OCI-LY1 (cell line): ENCODE measurements around the gene ACTN4.

Experiments used
- H2AFZ ChIP-seq: fragments of 200-600 bp; sonication (generic), shearing (Covaris generic); 2 replicates; pipeline ENCODE4 v1.6.0; 2014; ENCODE audit warnings: antibody characterized with exemption, mild to moderate bottlenecking, low read length
- H3F3A ChIP-seq: fragments of 200-600 bp; sonication (generic), shearing (Covaris generic); 2 replicates; pipeline ENCODE4 v1.6.0; 2014; ENCODE audit warnings: mild to moderate bottlenecking, antibody characterized with exemption, low read length, moderate library complexity; ENCODE audit not compliant: insufficient read depth
- H3K27ac ChIP-seq: fragments of 200-600 bp; sonication (generic); 2 replicates; pipeline ENCODE4 v1.5.1; 2014; ENCODE audit warnings: low read length, mixed run types, mild to moderate bottlenecking, low read depth; ENCODE audit not compliant: poor library complexity, severe bottlenecking
- H3K27me3 ChIP-seq: fragments of 200-600 bp; sonication (generic); 2 replicates; pipeline ENCODE4 v1.6.0; 2014; ENCODE audit warnings: antibody characterized with exemption, mild to moderate bottlenecking, low read length, moderate library complexity; ENCODE audit not compliant: insufficient read depth
- H3K36me3 ChIP-seq: fragments of 200-600 bp; sonication (generic); 2 replicates; pipeline ENCODE4 v1.6.1; 2014; ENCODE audit warnings: mild to moderate bottlenecking, antibody characterized with exemption, low read length, moderate library complexity, mixed read lengths; ENCODE audit not compliant: insufficient read depth
- H3K4me1 ChIP-seq: fragments of 200-600 bp; sonication (generic); 2 replicates; pipeline ENCODE4 v1.5.1; 2014; ENCODE audit warnings: mild to moderate bottlenecking, low read length, moderate library complexity; ENCODE audit not compliant: insufficient read depth, severe bottlenecking
- H3K4me2 ChIP-seq: fragments of 200-600 bp; sonication (generic), shearing (Covaris generic); 2 replicates; pipeline ENCODE4 v1.6.1; 2014; ENCODE audit warnings: low read length
- H3K4me3 ChIP-seq: fragments of 200-600 bp; sonication (generic); 2 replicates; pipeline ENCODE4 v1.5.1; 2014; ENCODE audit warnings: low read length, low read depth, mild to moderate bottlenecking, mixed read lengths; ENCODE audit not compliant: poor library complexity, severe bottlenecking
- H3K79me2 ChIP-seq: fragments of 200-600 bp; shearing (Covaris generic); 2 replicates; pipeline ENCODE4 v1.6.1; 2016; ENCODE audit warnings: mixed run types, low read length, mixed read lengths; ENCODE audit not compliant: insufficient read depth
- H3K9ac ChIP-seq: fragments of 200-600 bp; sonication (generic), shearing (Covaris generic); 2 replicates; pipeline ENCODE4 v1.6.1; 2014; ENCODE audit warnings: mild to moderate bottlenecking, low read length, mixed read lengths
- H3K9me2 ChIP-seq: fragments of 200-600 bp; sonication (generic), shearing (Covaris generic); 2 replicates; pipeline ENCODE4 v1.6.1; 2014; ENCODE audit warnings: low read depth, mild to moderate bottlenecking, low read length, mixed read lengths
- H3K9me3 ChIP-seq: fragments of 200-600 bp; shearing (Covaris generic); 2 replicates; pipeline ENCODE4 v1.6.1; 2014; ENCODE audit warnings: low read length, mixed read lengths
- H4K20me1 ChIP-seq: fragments of 200-600 bp; sonication (generic), shearing (Covaris generic); 2 replicates; pipeline ENCODE4 v1.6.0; 2016; ENCODE audit warnings: mild to moderate bottlenecking, low read length; ENCODE audit not compliant: insufficient read depth
- EZH2 ChIP-seq: fragments of 200-600 bp; sonication (generic), shearing (Covaris generic); IDR thresholded peaks from 2 replicates; pipeline ENCODE4 v1.8.0; 2017; ENCODE audit warnings: borderline replicate concordance, mixed run types, mild to moderate bottlenecking, antibody characterized with exemption, low read length, moderate library complexity, mixed read lengths
- TF ChIP-seq, protein P1 (sequence below): fragments of 200-600 bp; sonication (generic), shearing (Covaris generic); IDR thresholded peaks from 2 replicates; pipeline ENCODE4 v1.5.1; 2017; ENCODE audit warnings: mild to moderate bottlenecking, antibody characterized with exemption, low read length, moderate library complexity, mixed read lengths

ACTN4 gene

DNA sequence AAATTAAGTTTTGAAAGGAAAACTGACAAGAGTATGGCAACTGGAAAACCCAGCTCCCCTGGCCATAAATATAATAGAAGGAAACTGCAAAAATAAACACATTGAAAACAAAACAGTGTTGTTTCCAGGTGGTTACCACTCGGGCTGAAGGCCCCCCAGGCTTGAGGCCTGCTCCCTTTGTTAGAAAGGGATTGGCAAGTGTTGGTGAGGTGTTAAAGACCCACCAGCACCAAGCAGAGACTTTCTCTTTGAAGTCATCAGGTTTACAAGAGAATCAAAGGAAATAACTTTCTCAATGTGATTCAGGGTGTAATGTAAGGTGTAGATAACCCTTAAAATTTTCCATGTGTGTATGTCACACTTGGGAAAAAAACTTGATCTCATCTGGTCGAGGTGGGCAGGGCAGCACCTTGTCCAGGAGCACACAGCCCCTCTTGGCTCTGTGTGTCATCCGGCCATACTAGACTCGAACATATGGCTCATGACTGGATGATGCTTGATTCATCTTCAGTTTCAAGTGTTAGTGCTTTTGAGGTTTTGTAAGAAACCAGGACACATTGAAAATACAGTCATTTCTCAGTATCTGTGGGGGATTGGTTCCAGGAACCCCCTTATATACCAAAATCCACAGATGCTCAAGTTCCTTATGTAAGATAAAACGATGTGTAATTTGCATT, 7.8 kb downstream of the ACTN4 start:
- Histone ChIP-seq H3K4me3 (no peak overlapping the region), H3K9me2 (no peaks in the 10 kb centered on the region), H3K4me1 (peaks cover 52% of the 10 kb centered on the region), H3K27ac (no peak overlapping the region), H3F3A (no peaks in the 10 kb centered on the region), H3K9ac (no peak overlapping the region), H3K79me2 (peaks cover 92% of the 10 kb centered on the region), H3K9me3 (no peaks in the 10 kb centered on the region), H4K20me1 (no peaks in the 10 kb centered on the region), H3K27me3 (no peaks in the 10 kb centered on the region), H2AFZ (no peak overlapping the region), H3K4me2 (no peak overlapping the region), H3K36me3 (peaks cover 35% of the 10 kb centered on the region; the same call in 1 of the 2 replicates)
- TF ChIP-seq, protein P1, sequence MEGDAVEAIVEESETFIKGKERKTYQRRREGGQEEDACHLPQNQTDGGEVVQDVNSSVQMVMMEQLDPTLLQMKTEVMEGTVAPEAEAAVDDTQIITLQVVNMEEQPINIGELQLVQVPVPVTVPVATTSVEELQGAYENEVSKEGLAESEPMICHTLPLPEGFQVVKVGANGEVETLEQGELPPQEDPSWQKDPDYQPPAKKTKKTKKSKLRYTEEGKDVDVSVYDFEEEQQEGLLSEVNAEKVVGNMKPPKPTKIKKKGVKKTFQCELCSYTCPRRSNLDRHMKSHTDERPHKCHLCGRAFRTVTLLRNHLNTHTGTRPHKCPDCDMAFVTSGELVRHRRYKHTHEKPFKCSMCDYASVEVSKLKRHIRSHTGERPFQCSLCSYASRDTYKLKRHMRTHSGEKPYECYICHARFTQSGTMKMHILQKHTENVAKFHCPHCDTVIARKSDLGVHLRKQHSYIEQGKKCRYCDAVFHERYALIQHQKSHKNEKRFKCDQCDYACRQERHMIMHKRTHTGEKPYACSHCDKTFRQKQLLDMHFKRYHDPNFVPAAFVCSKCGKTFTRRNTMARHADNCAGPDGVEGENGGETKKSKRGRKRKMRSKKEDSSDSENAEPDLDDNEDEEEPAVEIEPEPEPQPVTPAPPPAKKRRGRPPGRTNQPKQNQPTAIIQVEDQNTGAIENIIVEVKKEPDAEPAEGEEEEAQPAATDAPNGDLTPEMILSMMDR = no peak
- no peak for TF ChIP-seq EZH2

DNA sequence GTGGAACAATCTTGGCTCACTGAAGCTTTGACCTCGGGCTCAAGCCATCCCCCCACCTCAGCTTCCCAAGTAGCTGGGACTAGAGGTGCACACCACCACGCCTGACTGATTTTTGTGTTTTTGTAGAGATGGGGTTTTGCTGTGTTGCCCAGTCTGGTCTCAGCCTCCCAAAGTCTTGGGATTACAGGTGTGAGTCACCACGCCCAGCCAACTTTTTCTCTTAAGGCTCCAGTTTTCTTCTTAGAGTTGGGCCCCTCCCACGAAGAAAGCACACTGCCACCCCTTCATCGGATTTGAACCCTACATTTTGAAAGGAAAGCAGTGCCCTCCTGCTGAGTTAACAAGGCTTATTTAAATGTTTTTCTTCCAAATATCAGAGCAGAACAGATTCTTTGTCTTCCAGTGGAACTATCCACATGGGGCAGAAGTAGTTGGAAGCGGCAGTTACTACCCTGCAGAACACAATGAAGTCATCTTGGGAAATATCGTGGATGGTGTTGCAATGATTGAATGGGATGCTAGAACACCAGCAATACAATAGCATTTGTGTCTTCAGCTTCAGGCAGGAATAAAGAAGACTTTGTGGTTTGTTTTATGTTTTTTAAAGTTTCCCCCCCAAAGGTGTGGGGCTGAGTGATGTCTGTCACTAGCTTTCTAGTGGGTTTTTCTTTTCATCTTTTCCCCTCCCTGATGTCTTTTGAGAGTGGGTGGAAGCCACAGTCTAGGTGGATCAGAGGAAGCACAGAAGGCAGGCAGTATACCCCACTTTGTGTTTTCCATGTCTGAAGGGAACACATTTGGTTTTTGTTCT, 8.9 kb downstream of the ACTN4 start:
- H3K9me3 ChIP-seq = no peaks in the 10 kb centered on the region
- peaks cover 41% of the 10 kb centered on the region for H3K4me1 ChIP-seq
- no peaks in the 10 kb centered on the region for H3F3A ChIP-seq
- TF ChIP-seq EZH2 = no peak
- TF ChIP-seq, protein P1 = no peak
- peaks cover 86% of the 10 kb centered on the region for H3K79me2 ChIP-seq
- H3K27ac ChIP-seq = no peak overlapping the region
- H3K4me2 ChIP-seq = no peak overlapping the region
- H3K9ac ChIP-seq = no peak overlapping the region
- no peaks in the 10 kb centered on the region for H3K9me2 ChIP-seq
- no peak overlapping the region for H3K4me3 ChIP-seq
- H3K27me3 ChIP-seq = no peaks in the 10 kb centered on the region
- H2AFZ ChIP-seq = no peak overlapping the region
- no peaks in the 10 kb centered on the region for H4K20me1 ChIP-seq
- H3K36me3 ChIP-seq = peaks cover 35% of the 10 kb centered on the region; the same call in 1 of the 2 replicates

DNA sequence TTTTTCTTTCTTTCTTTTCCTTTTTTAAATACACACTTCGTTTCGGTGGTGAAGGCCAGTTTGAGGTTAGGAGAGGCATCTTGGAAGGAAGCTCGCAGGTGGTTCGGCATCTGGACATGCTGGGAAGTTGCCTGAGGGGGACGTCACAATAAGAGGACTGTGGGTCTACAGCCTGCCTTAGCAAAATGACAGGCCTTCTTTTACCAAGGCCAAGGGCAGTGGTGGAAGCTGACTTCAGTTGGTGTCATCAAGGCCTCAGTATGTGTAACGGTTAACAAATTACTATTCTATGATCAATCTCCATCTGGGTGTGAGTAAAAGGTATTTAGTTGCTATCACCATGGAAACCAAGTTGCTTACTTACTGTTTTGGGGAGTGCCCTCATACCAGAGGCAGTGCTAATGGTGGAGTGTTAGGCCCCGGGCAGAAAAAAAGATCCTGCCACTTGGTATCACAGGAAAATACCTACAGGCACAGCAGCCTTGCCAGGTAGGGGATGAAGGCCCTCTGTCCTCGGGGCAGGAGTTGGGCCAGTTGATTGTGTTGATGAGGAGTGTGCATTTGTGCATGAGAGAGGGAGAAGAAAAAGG, 10.3 kb downstream of the ACTN4 start:
- Histone ChIP-seq H3K27ac (no peak overlapping the region), H3K4me3 (no peak overlapping the region), H3K36me3 (peaks cover 35% of the 10 kb centered on the region; the same call in 1 of the 2 replicates), H3K9me2 (no peaks in the 10 kb centered on the region), H3K27me3 (no peaks in the 10 kb centered on the region), H3K9me3 (no peaks in the 10 kb centered on the region), H3K9ac (no peak overlapping the region), H4K20me1 (no peaks in the 10 kb centered on the region), H3K4me2 (no peak overlapping the region), H2AFZ (no peak overlapping the region), H3F3A (no peaks in the 10 kb centered on the region), H3K79me2 (peaks cover 80% of the 10 kb centered on the region), H3K4me1 (peaks cover 30% of the 10 kb centered on the region)
- TF ChIP-seq, protein P1 = no peak
- no peak for TF ChIP-seq EZH2
